ENCODE data around the gene ARX.
A peak's percentile ranks its signal among the peaks of the same experiment; 100 is the strongest.

ARX gene

GRCh38 chrX:25007059-25008053 is 8.4 kb downstream of the ARX start:
- no peak overlapping the region for H3K27ac ChIP-seq (ENCODE audit: insufficient read depth, low read depth, low read length, poor library complexity, severe bottlenecking)
- whole genome bisulfite sequencing, 2 experiments = 1 to 2% methylated on average over 62 to 63 of the region's 64 CpGs

DNA sequence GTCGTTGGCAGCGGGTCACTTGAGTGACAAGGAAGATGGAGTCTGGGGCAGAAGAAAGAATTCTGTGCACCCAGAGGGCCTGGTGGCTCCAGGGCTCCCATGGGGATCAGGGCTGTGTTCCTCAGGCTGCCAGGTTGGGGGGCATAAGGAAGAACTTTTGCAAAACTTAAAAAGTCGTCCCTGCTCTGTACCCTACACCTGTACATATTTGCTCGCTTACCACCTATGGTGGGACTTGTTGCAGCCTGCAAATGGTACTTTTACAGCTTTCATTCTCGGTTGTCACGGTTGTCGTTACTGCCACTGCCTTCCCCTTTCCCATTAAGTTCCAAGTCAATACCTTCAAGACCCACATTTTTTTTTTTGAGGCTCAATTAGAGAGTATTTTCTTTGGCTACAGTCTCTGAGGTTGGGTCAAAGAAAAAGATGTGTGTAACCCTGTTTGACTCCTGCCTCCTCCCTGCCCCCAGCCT is 9.1 kb downstream of the ARX start:
- Histone ChIP-seq H3K27me3 (ENCODE audit: control insufficient read depth, insufficient read depth, low read length, poor library complexity, severe bottlenecking) (peaks cover 100% of the 10 kb centered on the region), H3K9me3 (ENCODE audit: control insufficient read depth, low read length) (no peaks in the 10 kb centered on the region), H3K36me3 (ENCODE audit: control insufficient read depth, insufficient read depth, low read length) (no peaks in the 10 kb centered on the region), H3K4me3 (ENCODE audit: insufficient read depth, low read depth, low read length) (no peak overlapping the region), H3K4me1 (ENCODE audit: control insufficient read depth, insufficient read depth, low read length) (peaks cover 3% of the 10 kb centered on the region), H3K27ac (ENCODE audit: insufficient read depth, low read depth, low read length, poor library complexity, severe bottlenecking) (no peak overlapping the region)
- 1 to 4% methylated on average over 7 of the region's 7 CpGs for WGBS, 2 experiments

More at GRCh38 chrX:25007059-25008053, 8.4 kb downstream of the ARX start:
- no peak overlapping the region for H3K4me3 ChIP-seq (ENCODE audit: insufficient read depth, low read depth, low read length)
- H3K9me3 ChIP-seq (ENCODE audit: control insufficient read depth, low read length) = no peaks in the 10 kb centered on the region
- peaks cover 3% of the 10 kb centered on the region for H3K4me1 ChIP-seq (ENCODE audit: control insufficient read depth, insufficient read depth, low read length)
- H3K36me3 ChIP-seq (ENCODE audit: control insufficient read depth, insufficient read depth, low read length) = no peaks in the 10 kb centered on the region
- peaks cover 100% of the 10 kb centered on the region for H3K27me3 ChIP-seq (ENCODE audit: control insufficient read depth, insufficient read depth, low read length, poor library complexity, severe bottlenecking)

GRCh38 chrX:25005382-25006185 is 10.2 kb downstream of the ARX start:
- Histone ChIP-seq H3K4me1 (ENCODE audit: control insufficient read depth, insufficient read depth, low read length) (peaks cover 3% of the 10 kb centered on the region), H3K9me3 (ENCODE audit: control insufficient read depth, low read length) (no peaks in the 10 kb centered on the region), H3K4me3 (ENCODE audit: insufficient read depth, low read depth, low read length) (no peak overlapping the region), H3K27ac (ENCODE audit: insufficient read depth, low read depth, low read length, poor library complexity, severe bottlenecking) (no peak overlapping the region), H3K27me3 (ENCODE audit: control insufficient read depth, insufficient read depth, low read length, poor library complexity, severe bottlenecking) (peaks cover 100% of the 10 kb centered on the region), H3K36me3 (ENCODE audit: control insufficient read depth, insufficient read depth, low read length) (no peaks in the 10 kb centered on the region)
- WGBS, 2 experiments = 1 to 2% methylated on average over 72 of the region's 72 CpGs

- H3K4me1 ChIP-seq (ENCODE audit: control insufficient read depth, insufficient read depth, low read length) = peaks cover 3% of the 10 kb centered on the region
- peaks cover 100% of the 10 kb centered on the region for H3K27me3 ChIP-seq (ENCODE audit: control insufficient read depth, insufficient read depth, low read length, poor library complexity, severe bottlenecking)
- no peaks in the 10 kb centered on the region for H3K36me3 ChIP-seq (ENCODE audit: control insufficient read depth, insufficient read depth, low read length)
- H3K27ac ChIP-seq (ENCODE audit: insufficient read depth, low read depth, low read length, poor library complexity, severe bottlenecking) = no peak overlapping the region
- H3K4me3 ChIP-seq (ENCODE audit: insufficient read depth, low read depth, low read length) = no peak overlapping the region
- no peaks in the 10 kb centered on the region for H3K9me3 ChIP-seq (ENCODE audit: control insufficient read depth, low read length)
- 2% methylated on average over 23 of the region's 23 CpGs for WGBS, 2 experiments
Measured at GRCh38 chrX:25005034-25005381, 10.8 kb downstream of the ARX start.

DNA sequence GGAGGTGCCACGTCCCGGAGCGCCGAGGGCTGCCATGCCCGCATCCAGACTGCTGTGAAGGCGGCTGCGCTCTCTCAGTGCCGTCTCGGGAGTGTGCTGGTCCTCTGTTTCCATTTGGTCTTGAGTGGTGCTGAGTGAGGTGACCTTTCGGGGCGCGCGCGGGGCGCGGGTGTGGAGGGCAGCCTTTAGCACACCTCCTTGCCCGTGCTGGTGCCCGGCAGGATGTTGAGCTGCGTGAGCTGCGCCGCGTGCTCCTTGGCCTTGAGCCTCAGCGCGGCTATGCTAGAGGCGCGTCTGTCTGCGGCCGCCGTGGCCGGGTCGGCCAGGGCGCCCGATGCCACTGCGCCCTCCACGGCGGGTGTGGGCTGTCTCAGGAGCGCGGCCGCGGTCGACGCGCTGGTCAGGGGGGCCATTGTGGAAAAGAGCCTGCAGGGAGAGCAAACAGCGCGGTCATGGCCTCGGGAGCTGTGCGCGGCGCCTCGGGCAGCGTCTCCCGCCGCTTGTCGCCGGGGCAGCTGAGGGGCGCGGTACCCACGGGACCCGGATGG is 11.2 kb downstream of the ARX start:
- no peak overlapping the region for H3K4me3 ChIP-seq (ENCODE audit: insufficient read depth, low read depth, low read length)
- H3K27me3 ChIP-seq (ENCODE audit: control insufficient read depth, insufficient read depth, low read length, poor library complexity, severe bottlenecking) = peaks cover 100% of the 10 kb centered on the region
- no peaks in the 10 kb centered on the region for H3K36me3 ChIP-seq (ENCODE audit: control insufficient read depth, insufficient read depth, low read length)
- no peak overlapping the region for H3K27ac ChIP-seq (ENCODE audit: insufficient read depth, low read depth, low read length, poor library complexity, severe bottlenecking)
- no peaks in the 10 kb centered on the region for H3K9me3 ChIP-seq (ENCODE audit: control insufficient read depth, low read length)
- WGBS, 2 experiments = 1 to 2% methylated on average over 59 of the region's 59 CpGs
- H3K4me1 ChIP-seq (ENCODE audit: control insufficient read depth, insufficient read depth, low read length) = peaks cover 3% of the 10 kb centered on the region

DNA sequence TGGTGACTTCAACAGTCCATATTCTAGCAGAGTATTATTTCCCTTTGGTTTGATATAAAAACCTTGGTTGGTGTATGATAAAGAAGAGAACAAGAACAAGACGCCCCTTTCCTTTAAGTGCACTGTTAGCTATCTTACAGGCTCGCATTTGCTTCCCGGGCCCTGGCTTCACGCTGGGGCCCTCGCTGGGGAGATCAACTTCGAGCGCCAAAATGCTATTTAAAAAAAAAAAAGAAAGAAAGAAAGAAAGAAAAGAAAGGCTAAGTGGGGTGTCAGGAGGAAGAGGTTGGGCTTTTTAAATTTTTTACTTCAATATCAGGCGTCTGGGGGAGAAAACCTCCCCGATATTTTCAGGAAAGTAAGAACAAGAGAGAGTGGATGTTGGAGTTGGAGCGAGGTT is 11.7 kb downstream of the ARX start:
- Histone ChIP-seq H3K4me3 (ENCODE audit: insufficient read depth, low read depth, low read length) (no peak overlapping the region), H3K27me3 (ENCODE audit: control insufficient read depth, insufficient read depth, low read length, poor library complexity, severe bottlenecking) (peaks cover 100% of the 10 kb centered on the region), H3K27ac (ENCODE audit: insufficient read depth, low read depth, low read length, poor library complexity, severe bottlenecking) (no peak overlapping the region), H3K9me3 (ENCODE audit: control insufficient read depth, low read length) (no peaks in the 10 kb centered on the region), H3K36me3 (ENCODE audit: control insufficient read depth, insufficient read depth, low read length) (no peaks in the 10 kb centered on the region), H3K4me1 (ENCODE audit: control insufficient read depth, insufficient read depth, low read length) (peaks cover 3% of the 10 kb centered on the region)
- 0 to 1% methylated on average over 10 of the region's 10 CpGs for WGBS, 2 experiments

DNA sequence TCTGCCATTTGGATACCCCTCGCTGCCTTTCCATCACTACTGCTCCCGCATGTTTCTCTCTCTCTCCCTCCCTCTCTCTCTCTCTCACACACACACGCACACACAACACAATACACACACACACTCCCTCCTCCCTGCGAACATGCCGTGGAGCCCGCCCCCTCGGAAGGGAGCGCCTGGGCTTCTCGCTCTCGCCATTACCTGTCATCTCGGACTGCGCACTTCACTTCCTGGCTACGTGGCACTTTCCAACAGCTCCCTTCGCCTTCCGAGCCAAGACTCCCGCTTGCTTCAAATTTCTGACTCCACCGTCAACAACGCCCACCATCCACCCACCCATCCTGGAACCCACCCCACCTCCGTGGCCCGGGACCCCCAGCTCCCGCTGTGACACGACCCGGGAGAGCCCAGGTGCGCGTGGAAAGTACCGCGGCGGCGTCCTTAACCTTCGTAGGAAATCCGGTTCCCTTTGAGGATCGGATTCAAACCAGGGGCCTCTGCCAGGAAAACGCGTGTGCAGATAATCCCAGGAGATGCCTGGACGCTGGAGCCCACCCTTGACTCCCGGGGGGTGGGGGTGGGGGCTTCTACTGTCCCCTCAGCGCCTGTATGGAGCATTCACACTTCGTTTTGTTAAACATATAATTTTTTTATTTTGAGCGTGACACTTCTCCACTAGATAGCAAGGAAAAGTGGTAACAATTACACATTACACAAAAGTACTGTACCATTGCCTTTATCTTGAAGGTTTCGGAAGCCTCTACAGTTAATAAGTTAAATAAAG is 12.5 kb downstream of the ARX start:
- Histone ChIP-seq H3K4me1 (ENCODE audit: control insufficient read depth, insufficient read depth, low read length) (peaks cover 3% of the 10 kb centered on the region), H3K36me3 (ENCODE audit: control insufficient read depth, insufficient read depth, low read length) (no peaks in the 10 kb centered on the region), H3K4me3 (ENCODE audit: insufficient read depth, low read depth, low read length) (peak overlapping the region; percentile 6), H3K9me3 (ENCODE audit: control insufficient read depth, low read length) (no peaks in the 10 kb centered on the region), H3K27me3 (ENCODE audit: control insufficient read depth, insufficient read depth, low read length, poor library complexity, severe bottlenecking) (peaks cover 100% of the 10 kb centered on the region), H3K27ac (ENCODE audit: insufficient read depth, low read depth, low read length, poor library complexity, severe bottlenecking) (no peak overlapping the region)
- WGBS, 2 experiments = 0 to 1% methylated on average over 35 to 39 of the region's 40 CpGs

DNA sequence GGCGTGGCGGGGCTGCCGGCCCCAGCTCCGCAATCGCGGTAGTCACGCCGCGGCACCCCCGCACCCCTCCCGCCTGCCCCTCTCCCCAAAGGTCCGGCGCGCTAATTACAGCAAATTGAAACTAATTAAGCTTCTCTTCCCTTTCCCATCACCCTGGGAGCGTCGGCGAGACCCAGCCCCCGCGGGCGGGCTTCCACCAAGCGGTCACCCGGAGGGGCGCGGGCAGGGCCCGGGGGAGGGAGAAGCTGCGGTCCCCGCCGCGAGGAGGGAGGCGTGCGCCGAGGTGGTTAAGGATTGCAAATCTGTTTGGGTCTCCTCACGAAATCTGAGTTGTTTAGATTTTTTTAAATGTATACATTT is 13.1 kb downstream of the ARX start:
- no peak overlapping the region for H3K27ac ChIP-seq (ENCODE audit: insufficient read depth, low read depth, low read length, poor library complexity, severe bottlenecking)
- H3K4me3 ChIP-seq (ENCODE audit: insufficient read depth, low read depth, low read length) = no peak overlapping the region
- H3K9me3 ChIP-seq (ENCODE audit: control insufficient read depth, low read length) = no peaks in the 10 kb centered on the region
- H3K36me3 ChIP-seq (ENCODE audit: control insufficient read depth, insufficient read depth, low read length) = no peaks in the 10 kb centered on the region
- peaks cover 3% of the 10 kb centered on the region for H3K4me1 ChIP-seq (ENCODE audit: control insufficient read depth, insufficient read depth, low read length)
- H3K27me3 ChIP-seq (ENCODE audit: control insufficient read depth, insufficient read depth, low read length, poor library complexity, severe bottlenecking) = peaks cover 100% of the 10 kb centered on the region
- 0 to 1% methylated on average over 24 to 32 of the region's 33 CpGs for WGBS, 2 experiments

- Histone ChIP-seq H3K36me3 (ENCODE audit: control insufficient read depth, insufficient read depth, low read length) (no peaks in the 10 kb centered on the region), H3K27me3 (ENCODE audit: control insufficient read depth, insufficient read depth, low read length, poor library complexity, severe bottlenecking) (peaks cover 95% of the 10 kb centered on the region), H3K27ac (ENCODE audit: insufficient read depth, low read depth, low read length, poor library complexity, severe bottlenecking) (no peak overlapping the region), H3K9me3 (ENCODE audit: control insufficient read depth, low read length) (no peaks in the 10 kb centered on the region), H3K4me1 (ENCODE audit: control insufficient read depth, insufficient read depth, low read length) (peaks cover 3% of the 10 kb centered on the region), H3K4me3 (ENCODE audit: insufficient read depth, low read depth, low read length) (no peak overlapping the region)
- 3 to 4% methylated on average over 62 to 65 of the region's 65 CpGs for WGBS, 2 experiments
Measured at GRCh38 chrX:25001808-25002660, 13.7 kb downstream of the ARX start.

Measured in ectodermal cell (in vitro differentiated cells).